ENCODE data around the gene TMEM150A.
A peak's percentile ranks its signal among the peaks of the same experiment; 100 is the strongest.

Gene TMEM150A

DNA sequence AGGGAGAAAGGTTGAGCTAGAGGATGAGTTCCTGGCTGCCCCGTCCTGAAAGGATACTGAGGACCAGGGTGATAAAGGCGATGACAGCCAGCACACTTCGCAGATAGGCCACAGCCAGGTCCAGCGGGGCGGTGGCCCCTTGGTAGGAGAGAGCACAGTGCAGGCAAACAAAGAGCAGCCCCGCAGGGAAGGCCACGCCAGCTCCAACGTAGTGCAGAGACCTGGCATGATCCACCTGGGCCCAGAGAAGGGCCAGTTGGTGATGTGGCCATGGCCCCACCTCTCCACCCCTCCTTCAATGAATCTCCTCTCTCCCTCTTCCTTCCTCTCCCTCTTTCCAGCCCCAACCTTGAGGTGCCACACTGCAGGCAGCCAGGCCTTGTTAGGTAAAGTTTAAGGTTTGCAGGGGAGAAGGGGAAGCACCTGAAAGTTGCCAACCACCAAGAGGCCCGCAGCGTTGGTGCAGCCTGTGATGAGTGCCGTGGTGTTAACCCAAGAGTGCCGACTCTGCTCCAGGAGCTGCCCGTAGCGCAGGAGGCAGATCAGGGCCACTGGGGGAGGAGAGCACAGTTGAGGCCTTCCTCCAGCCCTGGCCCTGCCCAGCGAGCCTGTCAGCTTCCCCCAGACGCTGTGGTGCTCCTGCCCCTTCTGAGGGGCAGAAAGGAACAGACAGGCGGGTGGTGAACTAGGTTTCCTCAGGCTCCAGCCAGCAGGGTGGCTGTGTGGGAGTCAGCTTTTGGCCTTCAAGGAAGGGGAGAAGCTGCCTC, 2.8 kb downstream of the TMEM150A start:
- H3K4me3 ChIP-seq (ENCODE audit: control insufficient read depth in 1 of 7, extremely low read depth in 1 of 7, insufficient read depth in 4 of 7, low read depth in 2 of 7, low read length in 6 of 7): no peak overlapping the region

GRCh38 chr2:85598594-85599340, 3.7 kb downstream of the TMEM150A start:
- DNase-seq: no peak
- ChIA-PET CTCF (interaction anchor here (1.6 kb wide), 1 partner anchor 11 kb away, joined by 6 read pairs; no protein-coding TSS in a partner anchor), POLR2A (no interaction called here)
- Histone ChIP-seq H3K9me3 (ENCODE audit: control extremely low read depth in 1 of 5, control insufficient read depth in 4 of 5, insufficient read depth in 2 of 5, low read depth in 1 of 5, low read length in 4 of 5) (no peaks in the 10 kb centered on the region), H3K27me3 (replicated peaks in 2 of 5; ENCODE audit: control insufficient read depth in 4 of 5, insufficient read depth in 5 of 5, low read length in 4 of 5) (no peaks in the 10 kb centered on the region), H3K27ac (ENCODE audit: insufficient read depth in 1 of 2, low read depth in 1 of 2, low read length in 2 of 2, poor library complexity in 1 of 2, severe bottlenecking in 2 of 2) (no peak overlapping the region), H3K4me3 (ENCODE audit: control insufficient read depth in 1 of 7, extremely low read depth in 1 of 7, insufficient read depth in 4 of 7, low read depth in 2 of 7, low read length in 6 of 7) (no peak overlapping the region), H3K36me3 (ENCODE audit: control insufficient read depth in 4 of 4, insufficient read depth in 4 of 4, low read length in 3 of 4) (peaks cover 8 to 33% (median 26%) of the 10 kb centered on the region in 4 experiments), H3K4me1 (ENCODE audit: control extremely low read depth in 1 of 4, control insufficient read depth in 4 of 4, insufficient read depth in 4 of 4, low read length in 3 of 4) (peaks cover 10 to 42% (median 39%) of the 10 kb centered on the region in 4 experiments)
- WGBS (ENCODE audit: insufficient coverage): 96% methylated on average over 6 of the region's 14 CpGs

More for the DNA sequence above, 2.8 kb downstream of the TMEM150A start:
- Histone ChIP-seq H3K27ac (ENCODE audit: insufficient read depth in 1 of 2, low read depth in 1 of 2, low read length in 2 of 2, poor library complexity in 1 of 2, severe bottlenecking in 2 of 2) (no peak overlapping the region), H3K27me3 (replicated peaks in 2 of 5; ENCODE audit: control insufficient read depth in 4 of 5, insufficient read depth in 5 of 5, low read length in 4 of 5) (no peaks in the 10 kb centered on the region), H3K36me3 (ENCODE audit: control insufficient read depth in 4 of 4, insufficient read depth in 4 of 4, low read length in 3 of 4) (peaks cover 8 to 33% (median 26%) of the 10 kb centered on the region in 4 experiments), H3K4me1 (ENCODE audit: control extremely low read depth in 1 of 4, control insufficient read depth in 4 of 4, insufficient read depth in 4 of 4, low read length in 3 of 4) (peaks cover 8 to 44% (median 37%) of the 10 kb centered on the region in 4 experiments), H3K9me3 (ENCODE audit: control extremely low read depth in 1 of 5, control insufficient read depth in 4 of 5, insufficient read depth in 2 of 5, low read depth in 1 of 5, low read length in 4 of 5) (no peaks in the 10 kb centered on the region)
- ChIA-PET POLR2A (no interaction called here), CTCF (interaction anchor here (0.9 to 2.4 kb wide), 4 partner anchors 9 to 43 kb away, joined by 3 to 15 read pairs (median 4); no protein-coding TSS in a partner anchor)
- WGBS (ENCODE audit: insufficient coverage): 81% methylated on average over 15 of the region's 17 CpGs
- DNase-seq: no peak

DNA sequence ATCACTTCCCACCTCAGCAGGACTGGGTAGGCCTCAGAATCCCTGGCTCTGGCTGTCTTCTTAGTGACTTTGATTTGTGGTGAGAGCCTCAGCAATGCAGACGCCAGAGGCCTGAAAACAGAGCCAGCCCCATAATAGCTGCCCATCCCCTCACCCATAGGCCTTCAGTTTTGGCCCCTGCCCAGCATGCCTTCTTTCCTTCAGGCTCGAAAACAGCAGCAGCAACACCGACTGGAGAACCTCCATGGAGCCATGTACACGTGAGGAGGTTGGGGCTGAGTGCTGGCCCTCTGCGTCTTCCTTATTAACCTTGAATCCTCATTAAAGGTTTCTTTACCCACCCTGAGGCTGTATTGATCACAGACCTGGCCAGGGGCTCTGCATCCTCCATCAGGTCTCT, 5.3 kb downstream of the TMEM150A start:
- 87% methylated on average over 5 of the region's 5 CpGs for WGBS (ENCODE audit: insufficient coverage)
- ChIA-PET POLR2A (interaction anchor here (1.2 to 1.5 kb wide), 2 partner anchors 10 to 12 kb away, joined by 3 to 5 read pairs; no protein-coding TSS in a partner anchor), CTCF (interaction anchor here (1.1 to 1.5 kb wide), 5 partner anchors 9 to 47 kb away, joined by 3 read pairs; partner anchors contain the start of gene C2orf68)
- no peaks in the 10 kb centered on the region for H3K9me3 ChIP-seq (ENCODE audit: control extremely low read depth in 1 of 5, control insufficient read depth in 4 of 5, insufficient read depth in 2 of 5, low read depth in 1 of 5, low read length in 4 of 5)
- no peak overlapping the region for H3K27ac ChIP-seq (ENCODE audit: insufficient read depth in 1 of 2, low read depth in 1 of 2, low read length in 2 of 2, poor library complexity in 1 of 2, severe bottlenecking in 2 of 2)
- H3K36me3 ChIP-seq (ENCODE audit: control insufficient read depth in 4 of 4, insufficient read depth in 4 of 4, low read length in 3 of 4): peaks cover 8 to 33% (median 29%) of the 10 kb centered on the region in 4 experiments
- H3K4me3 ChIP-seq (ENCODE audit: control insufficient read depth in 1 of 7, extremely low read depth in 1 of 7, insufficient read depth in 4 of 7, low read depth in 2 of 7, low read length in 6 of 7): no peak overlapping the region
- H3K4me1 ChIP-seq (ENCODE audit: control extremely low read depth in 1 of 4, control insufficient read depth in 4 of 4, insufficient read depth in 4 of 4, low read length in 3 of 4): peaks cover 6 to 33% (median 31%) of the 10 kb centered on the region in 4 experiments
- no peak for DNase-seq
- no peaks in the 10 kb centered on the region for H3K27me3 ChIP-seq (replicated peaks in 2 of 5; ENCODE audit: control insufficient read depth in 4 of 5, insufficient read depth in 5 of 5, low read length in 4 of 5)

DNA sequence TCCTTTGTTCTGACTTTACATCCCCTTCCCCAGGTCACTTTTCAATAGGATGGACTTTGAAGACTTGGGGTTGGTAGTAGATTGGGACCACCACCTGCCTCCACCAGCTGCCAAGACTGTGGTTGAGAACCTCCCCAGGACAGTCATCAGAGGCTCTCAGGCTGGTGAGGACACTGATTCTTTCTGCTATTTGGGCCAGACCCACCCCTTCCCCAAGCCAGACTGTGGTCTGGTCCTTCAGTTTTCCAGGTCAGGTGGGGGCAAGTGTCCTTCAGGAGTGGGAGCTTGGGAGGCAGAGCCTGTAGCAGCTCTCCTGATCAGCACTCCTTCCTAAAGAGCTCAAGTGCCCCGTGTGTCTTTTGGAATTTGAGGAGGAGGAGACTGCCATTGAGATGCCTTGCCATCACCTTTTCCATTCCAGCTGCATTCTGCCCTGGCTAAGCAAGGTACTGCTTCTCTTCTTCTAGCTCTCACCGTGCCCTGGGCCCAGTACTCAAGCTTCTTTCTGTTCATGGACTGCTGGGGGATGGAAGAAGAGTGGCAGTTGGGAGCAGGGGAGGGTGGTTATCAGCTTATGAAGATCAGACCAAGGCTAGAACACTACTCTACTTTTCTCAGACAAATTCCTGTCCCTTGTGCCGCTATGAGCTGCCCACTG, 5.9 kb downstream of the TMEM150A start:
- Histone ChIP-seq H3K27me3 (replicated peaks in 2 of 5; ENCODE audit: control insufficient read depth in 4 of 5, insufficient read depth in 5 of 5, low read length in 4 of 5) (no peaks in the 10 kb centered on the region), H3K9me3 (ENCODE audit: control extremely low read depth in 1 of 5, control insufficient read depth in 4 of 5, insufficient read depth in 2 of 5, low read depth in 1 of 5, low read length in 4 of 5) (no peaks in the 10 kb centered on the region), H3K36me3 (ENCODE audit: control insufficient read depth in 4 of 4, insufficient read depth in 4 of 4, low read length in 3 of 4) (peaks cover 8 to 36% (median 31%) of the 10 kb centered on the region in 4 experiments), H3K27ac (ENCODE audit: insufficient read depth in 1 of 2, low read depth in 1 of 2, low read length in 2 of 2, poor library complexity in 1 of 2, severe bottlenecking in 2 of 2) (peak overlapping the region; percentile 87 to 95), H3K4me1 (ENCODE audit: control extremely low read depth in 1 of 4, control insufficient read depth in 4 of 4, insufficient read depth in 4 of 4, low read length in 3 of 4) (peaks cover 6 to 28% (median 25%) of the 10 kb centered on the region in 4 experiments), H3K4me3 (ENCODE audit: control insufficient read depth in 1 of 7, extremely low read depth in 1 of 7, insufficient read depth in 4 of 7, low read depth in 2 of 7, low read length in 6 of 7) (peak overlapping the region in 6 of 7 experiments; percentile 89 to 98 (median 94))
- ChIA-PET CTCF (interaction anchor here (0.8 to 1.5 kb wide), 5 partner anchors 10 to 46 kb away, joined by 3 to 4 read pairs (median 3); partner anchors contain the start of gene C2orf68), POLR2A (interaction anchor here (1.2 to 1.9 kb wide), 4 partner anchors 9 to 34 kb away, joined by 3 to 14 read pairs (median 5); partner anchors contain the start of genes C2orf68 and GGCX)
- WGBS (ENCODE audit: insufficient coverage): 72% methylated on average over 2 of the region's 3 CpGs
- DNase-seq: no peak

- Histone ChIP-seq H3K27me3 (replicated peaks in 2 of 5; ENCODE audit: control insufficient read depth in 4 of 5, insufficient read depth in 5 of 5, low read length in 4 of 5) (no peaks in the 10 kb centered on the region), H3K4me1 (ENCODE audit: control extremely low read depth in 1 of 4, control insufficient read depth in 4 of 4, insufficient read depth in 4 of 4, low read length in 3 of 4) (peaks cover 9 to 31% (median 29%) of the 10 kb centered on the region in 4 experiments), H3K27ac (ENCODE audit: insufficient read depth in 1 of 2, low read depth in 1 of 2, low read length in 2 of 2, poor library complexity in 1 of 2, severe bottlenecking in 2 of 2) (peak overlapping the region; percentile 87 to 95), H3K4me3 (ENCODE audit: control insufficient read depth in 1 of 7, extremely low read depth in 1 of 7, insufficient read depth in 4 of 7, low read depth in 2 of 7, low read length in 6 of 7) (peak overlapping the region; percentile 89 to 98 (median 95)), H3K9me3 (ENCODE audit: control extremely low read depth in 1 of 5, control insufficient read depth in 4 of 5, insufficient read depth in 2 of 5, low read depth in 1 of 5, low read length in 4 of 5) (no peaks in the 10 kb centered on the region), H3K36me3 (ENCODE audit: control insufficient read depth in 4 of 4, insufficient read depth in 4 of 4, low read length in 3 of 4) (peaks cover 8 to 37% (median 33%) of the 10 kb centered on the region in 4 experiments)
- POLR2A ChIA-PET: interaction anchor here (0.6 to 1.9 kb wide), 6 partner anchors 9 to 186 kb away, joined by 3 to 14 read pairs (median 4); partner anchors contain the start of genes C2orf68, CAPG and GGCX
- CTCF ChIA-PET: interaction anchor here (0.8 to 1.5 kb wide), 4 partner anchors 9 to 46 kb away, joined by 3 to 4 read pairs (median 4); no protein-coding TSS in a partner anchor
- WGBS (ENCODE audit: insufficient coverage): 15% methylated on average over 3 of the region's 10 CpGs
- DNase-seq: no peak
These were observed 6.5 kb downstream of the TMEM150A start for GRCh38 chr2:85596026-85596333.

DNA sequence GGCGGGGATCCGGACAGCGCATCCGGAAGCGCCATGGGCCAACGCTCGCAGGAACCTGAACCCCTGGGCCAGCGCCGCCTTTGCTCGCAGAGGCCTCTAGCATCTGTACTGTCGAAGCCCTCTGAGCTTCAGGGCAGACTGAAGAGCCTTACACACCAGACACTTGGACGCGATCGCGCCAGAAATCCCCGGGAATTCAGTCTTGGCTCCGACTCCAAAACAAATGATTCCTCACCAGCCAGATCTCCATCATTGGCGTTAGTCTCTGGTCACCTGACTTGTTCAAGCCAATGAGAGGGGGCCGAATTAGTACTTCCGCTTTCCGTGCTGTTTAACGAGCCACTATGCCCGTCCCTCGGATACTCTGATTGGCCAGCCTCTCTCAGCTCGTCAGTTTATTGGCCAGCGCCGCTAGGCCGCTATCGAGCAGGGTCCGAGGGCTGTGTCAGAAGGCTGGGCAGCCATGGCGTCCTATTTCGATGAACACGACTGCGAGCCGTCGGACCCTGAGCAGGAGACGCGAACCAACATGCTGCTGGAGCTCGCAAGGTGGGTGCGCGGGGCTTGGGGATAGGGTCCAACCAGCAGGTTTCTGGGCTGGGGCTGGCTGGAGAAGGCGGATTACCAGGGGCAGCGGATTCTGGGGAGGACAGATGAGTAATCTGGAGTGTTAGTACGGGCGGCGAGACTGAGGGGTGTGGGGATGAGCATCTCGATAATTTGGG, 7.0 kb downstream of the TMEM150A start, which contains the start of gene RNF181:
Gene RNF181 (plus strand): TSS at position 445 of the 725 bp plus-strand sequence. CDS start 19 bp downstream, at position 464.
- under 1% methylated on average over 35 of the region's 47 CpGs for WGBS (ENCODE audit: insufficient coverage)
- peak; percentile 97 to 98 (median 98) for DNase-seq
- H3K9me3 ChIP-seq (ENCODE audit: control extremely low read depth in 1 of 5, control insufficient read depth in 4 of 5, insufficient read depth in 2 of 5, low read depth in 1 of 5, low read length in 4 of 5): no peaks in the 10 kb centered on the region
- ChIA-PET POLR2A (interaction anchor here (0.6 to 1.9 kb wide), 7 partner anchors 8 to 185 kb away, joined by 3 to 14 read pairs (median 5); partner anchors contain the start of genes C2orf68, CAPG and GGCX), CTCF (interaction anchor here (0.8 to 1.5 kb wide), 9 partner anchors 8 to 45 kb away, joined by 3 to 6 read pairs (median 3); partner anchors contain the start of genes C2orf68 and VAMP8)
- H3K4me3 ChIP-seq (ENCODE audit: control insufficient read depth in 1 of 7, extremely low read depth in 1 of 7, insufficient read depth in 4 of 7, low read depth in 2 of 7, low read length in 6 of 7): peak within 1 kb of the TSS; percentile 89 to 98 (median 95)
- H3K27me3 ChIP-seq (replicated peaks in 2 of 5; ENCODE audit: control insufficient read depth in 4 of 5, insufficient read depth in 5 of 5, low read length in 4 of 5): no peaks in the 10 kb centered on the region
- H3K27ac ChIP-seq (ENCODE audit: insufficient read depth in 1 of 2, low read depth in 1 of 2, low read length in 2 of 2, poor library complexity in 1 of 2, severe bottlenecking in 2 of 2): peak within 1 kb of the TSS; percentile 87 to 95
- peaks cover 13 to 36% (median 34%) of the 10 kb centered on the region in 4 experiments for H3K4me1 ChIP-seq (ENCODE audit: control extremely low read depth in 1 of 4, control insufficient read depth in 4 of 4, insufficient read depth in 4 of 4, low read length in 3 of 4)
- H3K36me3 ChIP-seq (ENCODE audit: control insufficient read depth in 4 of 4, insufficient read depth in 4 of 4, low read length in 3 of 4): peaks cover 8 to 37% (median 33%) of the 10 kb centered on the region in 4 experiments
